ENCODE results near the gene QSOX1. TPM values are rescaled to one million over a fixed set of nuclear protein-coding genes. Genes with fewer than 3 reads are reported as not detected.

The QSOX1 gene
- total RNA-seq, 1 donor from 2014 or later: 116 TPM

DNA sequence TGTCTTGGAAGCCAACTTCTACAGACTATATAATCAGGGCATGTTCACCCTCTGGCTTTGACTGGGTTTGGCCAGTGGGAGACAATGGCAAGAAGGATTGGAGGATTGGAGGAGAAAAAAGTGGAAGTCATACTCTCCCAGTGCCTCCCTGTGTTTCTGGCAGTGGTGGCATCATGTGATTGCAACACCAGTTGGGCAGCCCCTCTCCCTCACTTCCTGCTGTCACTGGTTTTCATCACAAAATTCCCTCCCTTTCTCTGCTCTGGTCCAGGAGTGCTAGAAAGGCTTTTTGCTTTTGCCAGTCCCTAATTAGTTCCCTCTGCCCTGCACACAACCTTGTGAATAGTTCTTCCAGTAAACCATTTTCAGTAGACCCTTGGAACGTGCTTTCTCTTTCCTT, 3.7 kb upstream of the QSOX1 start:
- no peak for ATAC-seq

DNA sequence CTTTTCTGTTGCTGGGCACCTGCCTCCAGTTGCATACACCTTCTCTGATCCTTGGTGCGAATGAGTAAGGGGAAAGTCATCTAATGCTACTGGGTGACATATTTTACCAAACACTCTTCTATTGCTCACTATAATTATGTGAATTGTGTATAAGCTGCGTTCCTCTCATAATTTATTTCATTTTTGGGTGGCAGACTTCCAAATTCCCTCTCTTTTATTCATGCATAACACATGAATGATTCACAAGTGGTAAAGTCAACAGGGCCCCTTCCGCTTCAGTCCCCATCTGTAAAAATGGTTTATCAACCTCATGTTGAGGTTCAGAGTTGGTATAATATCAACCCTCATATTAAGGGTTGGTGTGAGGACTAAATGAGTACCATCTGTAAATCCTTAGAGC, 3.2 kb upstream of the QSOX1 start:
- no peak for ATAC-seq

DNA sequence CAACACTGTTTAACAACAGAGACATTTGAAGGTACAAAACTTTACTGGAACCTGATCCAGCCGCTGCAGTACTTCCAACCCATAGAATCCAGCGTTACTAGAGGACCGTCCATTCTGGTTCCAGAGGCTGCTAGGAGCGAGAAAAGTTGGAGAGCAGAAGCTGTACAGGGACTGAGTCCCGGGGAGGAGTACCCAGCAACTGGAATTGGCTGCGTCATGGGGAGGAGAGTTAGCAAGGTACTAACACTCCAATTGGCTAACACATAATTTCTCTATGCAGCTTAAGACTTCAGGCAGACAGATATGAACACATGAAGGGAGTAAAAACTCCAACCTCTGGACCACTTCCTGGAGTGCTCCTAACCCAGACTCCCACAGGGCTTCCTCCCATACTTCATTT, 2.1 kb upstream of the QSOX1 start:
- no peak for ATAC-seq

DNA sequence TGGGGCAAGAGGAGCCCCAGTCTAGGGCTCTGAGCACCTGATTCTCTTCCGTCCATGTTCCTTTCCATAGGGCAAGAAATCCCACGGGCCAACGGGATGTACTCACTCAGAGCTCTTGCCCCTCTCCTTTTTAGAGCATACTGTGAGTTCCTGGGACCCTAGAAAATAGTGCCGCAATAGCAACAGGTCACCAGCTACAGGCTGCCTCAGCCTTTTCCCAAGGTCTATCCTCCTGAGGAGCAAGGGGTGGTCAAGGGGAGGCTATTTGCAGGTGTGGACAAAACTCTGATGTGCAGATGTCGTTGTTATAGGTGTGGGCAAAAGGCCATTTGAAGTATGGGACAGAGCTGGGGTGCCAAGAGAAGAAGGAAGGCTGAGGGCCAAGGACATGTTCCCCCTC, 1.6 kb upstream of the QSOX1 start:
- ATAC-seq: no peak

DNA sequence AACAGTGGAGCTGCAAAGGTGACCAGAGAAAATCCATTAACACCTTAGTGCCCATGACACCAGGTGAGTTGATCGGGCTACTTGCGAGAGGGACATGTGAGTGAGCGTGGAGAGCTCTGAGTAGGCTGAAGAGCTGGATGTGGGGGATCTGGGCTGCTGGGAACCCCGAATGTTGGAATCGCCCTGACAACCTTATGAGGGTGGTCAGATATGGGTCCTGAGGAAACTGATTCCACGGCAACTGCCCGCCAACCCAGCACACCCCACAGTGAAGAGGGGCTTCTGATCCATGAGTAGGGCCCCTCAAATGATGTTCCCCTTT, 705 bp upstream of the QSOX1 start:
- peak; percentile 2 for ATAC-seq

DNA sequence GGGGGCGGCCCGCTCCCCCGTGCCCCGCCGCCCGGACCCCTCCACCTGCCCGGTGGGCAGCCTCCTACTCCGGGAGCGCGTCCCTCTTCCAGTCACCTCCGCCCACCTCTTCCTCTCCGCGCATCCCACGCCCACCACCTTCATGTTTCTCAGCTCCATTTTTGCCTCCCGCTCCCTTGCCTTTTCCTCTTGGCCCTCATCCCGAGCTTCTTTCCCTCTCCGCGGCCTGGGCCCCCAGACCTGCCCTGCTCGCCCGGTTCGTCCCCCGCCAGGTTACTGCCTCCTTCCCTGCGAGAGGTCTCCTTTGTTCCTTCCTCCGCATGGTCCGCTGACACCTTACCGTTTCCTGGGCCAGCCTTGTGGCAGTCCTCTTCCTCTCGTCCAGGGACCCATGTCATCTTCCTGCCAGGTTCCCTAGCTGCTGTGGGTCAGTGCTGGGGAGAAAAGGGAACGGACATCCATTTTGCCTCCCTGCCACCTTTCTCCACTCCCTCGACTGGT, 563 bp downstream of the QSOX1 start:
- peak; percentile 8 for ATAC-seq

DNA sequence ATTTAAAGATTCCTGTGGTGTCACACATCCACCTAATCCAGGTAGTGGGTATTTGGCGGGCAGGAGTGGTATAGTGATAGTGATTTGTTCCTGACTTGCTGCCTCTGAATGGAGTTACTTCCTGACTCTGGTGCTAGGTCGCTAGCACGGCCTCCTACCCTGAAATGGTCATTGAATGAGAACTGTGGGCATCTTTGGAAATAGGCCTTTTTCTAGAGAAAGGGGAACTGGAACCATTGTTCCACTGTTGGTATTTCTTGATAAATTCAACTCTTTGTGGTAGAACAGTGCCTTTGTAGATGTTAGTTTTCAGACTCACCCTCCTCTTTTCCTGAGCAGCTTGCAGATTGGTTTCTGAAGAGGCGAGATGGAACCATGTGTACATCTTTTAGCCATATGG, 1.5 kb downstream of the QSOX1 start:
- ATAC-seq: no peak

DNA sequence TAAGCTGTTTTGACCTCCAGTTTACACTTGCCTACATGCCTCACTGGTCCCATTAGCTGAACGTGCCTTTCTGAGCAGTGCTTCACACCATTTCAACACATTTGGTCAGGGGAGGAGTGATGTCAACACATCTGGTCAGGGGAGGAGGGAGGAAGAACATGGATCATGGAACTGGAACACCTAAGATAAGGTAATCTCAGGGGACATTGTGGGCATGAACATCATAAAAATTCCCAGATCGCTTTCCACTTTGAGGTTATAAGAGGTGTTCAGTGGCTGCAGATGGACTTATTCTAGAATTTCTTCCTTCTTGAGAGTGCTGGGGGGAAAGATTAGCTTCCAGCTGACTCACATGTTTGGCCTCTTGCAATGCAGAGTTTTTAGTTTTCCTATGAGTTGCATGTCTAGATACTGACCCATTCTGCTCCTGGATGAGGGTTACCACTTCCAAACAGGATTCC, 2.0 kb downstream of the QSOX1 start:
- no peak for ATAC-seq

DNA sequence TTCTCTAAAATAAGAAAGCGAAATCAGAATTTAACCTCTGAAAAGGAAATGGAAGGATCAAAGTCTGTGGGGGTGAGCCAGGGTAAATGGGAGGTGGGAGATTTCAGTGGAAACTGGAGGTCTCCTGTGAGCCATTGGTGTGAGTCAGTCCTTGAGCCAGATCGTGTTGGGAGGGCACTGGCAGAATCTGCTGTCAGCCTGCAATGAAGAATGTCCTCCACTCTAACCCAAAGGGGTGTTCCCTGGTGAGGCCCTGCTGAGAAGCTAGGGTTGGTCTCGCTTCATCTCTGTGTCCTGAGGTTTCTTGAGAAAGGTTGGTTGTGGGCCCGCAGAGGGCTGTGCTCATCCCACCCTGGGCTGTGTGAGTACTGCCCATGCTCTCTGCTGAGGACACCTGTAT, 2.4 kb downstream of the QSOX1 start:
- ATAC-seq: no peak

DNA sequence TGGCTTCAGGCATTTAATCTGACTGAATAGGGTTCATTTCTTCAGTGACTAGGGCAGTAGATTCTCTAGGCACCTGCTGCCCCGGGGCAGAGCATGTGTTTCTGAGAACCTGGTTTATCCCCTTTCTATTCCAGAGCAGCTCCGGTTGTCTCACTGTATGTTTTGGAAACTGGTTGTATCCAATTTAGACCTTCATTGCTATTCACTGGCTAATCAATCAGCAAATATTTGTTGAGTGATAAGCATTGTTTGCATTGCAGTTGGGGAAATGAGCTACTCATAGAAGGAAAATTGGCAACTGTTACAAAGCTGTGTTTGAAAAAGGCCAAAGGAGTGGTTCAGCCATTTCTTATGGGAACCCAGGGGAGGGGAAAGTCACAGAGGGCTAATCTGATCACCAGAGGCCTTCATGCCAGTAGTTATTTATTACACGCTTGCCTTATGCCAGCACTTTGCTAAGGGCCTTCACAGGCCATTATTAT, 2.9 kb downstream of the QSOX1 start:
- ATAC-seq: no peak

DNA sequence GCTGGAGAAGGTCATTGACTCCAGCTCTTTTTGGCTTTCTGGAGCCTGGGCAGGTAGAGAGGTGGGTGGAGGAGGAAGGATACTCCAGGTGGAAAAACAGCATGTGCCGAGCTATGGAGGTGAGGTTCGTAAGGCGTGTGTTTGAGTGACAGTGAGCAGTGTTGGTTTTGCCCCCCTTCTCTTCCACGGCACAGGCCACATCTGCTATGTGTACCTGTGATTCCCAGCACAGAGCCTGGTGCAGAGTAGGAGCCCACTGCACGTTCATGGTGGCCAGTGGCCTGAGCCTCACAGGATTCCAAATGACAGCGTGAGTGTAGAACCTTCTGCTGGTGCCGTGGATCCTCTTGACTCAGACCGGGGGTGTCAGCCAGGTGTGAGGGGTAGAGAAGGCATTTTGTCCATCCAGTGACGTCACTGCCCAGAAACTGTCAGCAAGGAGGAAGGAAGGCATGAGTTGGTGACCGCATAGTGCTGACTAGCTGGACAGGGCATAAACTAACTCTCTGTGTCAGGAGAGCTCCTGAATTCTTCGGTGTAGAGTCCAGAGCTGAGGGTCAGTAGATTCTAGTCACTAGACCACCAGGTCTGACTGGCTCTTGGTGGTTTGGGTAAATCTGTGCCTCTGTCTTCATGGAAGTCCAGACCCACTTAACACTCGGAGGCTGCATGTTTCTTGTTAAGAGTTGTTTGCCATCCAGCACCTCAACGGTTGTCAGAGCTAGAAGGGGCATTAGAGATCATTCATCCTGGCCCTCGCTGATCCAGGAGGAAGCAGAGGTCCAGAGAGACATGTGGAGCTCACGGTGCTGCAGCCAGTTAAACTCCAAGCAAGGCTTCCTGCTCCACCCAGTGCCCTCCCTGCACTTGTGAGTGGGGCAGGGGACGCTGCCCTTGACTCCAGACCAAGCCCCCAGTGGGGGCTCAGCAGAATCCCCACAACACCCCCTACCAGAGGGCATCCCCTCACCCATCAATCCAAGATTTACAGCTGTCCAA, 3.8 kb downstream of the QSOX1 start:
- no peak for ATAC-seq

DNA sequence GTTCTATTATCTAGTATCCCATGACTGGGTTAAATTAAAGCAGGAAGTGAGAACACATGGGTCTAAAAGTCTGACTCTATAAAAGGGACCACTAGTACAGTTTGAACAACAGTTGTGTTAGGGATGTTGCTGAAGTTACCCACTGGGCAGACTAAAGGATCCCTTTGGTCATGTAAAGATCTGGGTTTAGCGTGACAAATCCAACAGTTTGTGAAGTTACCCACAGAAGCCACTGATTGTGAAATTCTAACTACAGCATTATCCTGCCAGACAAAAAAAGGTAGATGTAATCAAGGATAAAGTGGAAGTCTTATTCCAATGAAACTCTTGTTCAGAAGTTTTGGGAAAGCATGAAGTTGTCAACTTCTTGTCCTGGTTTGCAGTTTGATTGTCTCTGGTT, 5.7 kb downstream of the QSOX1 start:
- ATAC-seq: no peak

DNA sequence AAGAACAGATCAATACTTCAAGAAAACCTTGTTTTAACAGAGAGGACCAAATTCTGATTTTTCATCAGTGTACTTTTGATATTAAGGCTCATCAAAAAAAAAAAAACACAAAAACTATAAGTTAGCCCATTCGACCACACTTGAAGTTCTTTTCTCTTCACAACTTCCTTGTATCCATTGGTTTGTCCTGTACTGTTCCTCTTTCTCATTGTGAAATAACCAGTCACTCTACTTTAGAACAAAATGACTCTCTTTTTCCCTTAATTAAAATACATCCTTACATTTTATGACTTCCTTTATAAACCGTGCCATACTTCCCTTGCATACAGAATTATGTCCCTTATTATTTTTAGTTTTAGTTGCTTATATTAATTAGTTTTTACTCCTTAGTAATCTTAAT, 8.4 kb downstream of the QSOX1 start:
- ATAC-seq: no peak

DNA sequence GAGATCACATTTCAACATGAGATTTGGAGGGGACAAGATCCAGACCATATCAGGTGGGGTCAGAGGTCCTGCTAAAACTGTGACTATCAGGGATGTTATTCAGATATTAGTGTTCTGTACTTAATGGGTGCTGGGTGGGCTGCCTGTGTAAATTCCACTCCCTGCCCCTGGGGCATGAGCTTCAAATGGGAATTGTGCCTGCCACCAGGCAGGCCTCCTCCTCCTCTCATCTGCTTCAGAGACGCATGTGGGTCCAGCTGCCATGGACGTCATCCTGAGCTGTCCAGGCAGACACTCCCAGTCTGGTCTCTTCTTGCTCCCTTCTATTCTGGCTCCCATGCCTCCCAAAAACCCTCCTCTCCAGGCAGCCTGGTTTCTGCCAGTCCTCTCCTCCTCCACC, 10.4 kb downstream of the QSOX1 start:
- no peak for ATAC-seq

DNA sequence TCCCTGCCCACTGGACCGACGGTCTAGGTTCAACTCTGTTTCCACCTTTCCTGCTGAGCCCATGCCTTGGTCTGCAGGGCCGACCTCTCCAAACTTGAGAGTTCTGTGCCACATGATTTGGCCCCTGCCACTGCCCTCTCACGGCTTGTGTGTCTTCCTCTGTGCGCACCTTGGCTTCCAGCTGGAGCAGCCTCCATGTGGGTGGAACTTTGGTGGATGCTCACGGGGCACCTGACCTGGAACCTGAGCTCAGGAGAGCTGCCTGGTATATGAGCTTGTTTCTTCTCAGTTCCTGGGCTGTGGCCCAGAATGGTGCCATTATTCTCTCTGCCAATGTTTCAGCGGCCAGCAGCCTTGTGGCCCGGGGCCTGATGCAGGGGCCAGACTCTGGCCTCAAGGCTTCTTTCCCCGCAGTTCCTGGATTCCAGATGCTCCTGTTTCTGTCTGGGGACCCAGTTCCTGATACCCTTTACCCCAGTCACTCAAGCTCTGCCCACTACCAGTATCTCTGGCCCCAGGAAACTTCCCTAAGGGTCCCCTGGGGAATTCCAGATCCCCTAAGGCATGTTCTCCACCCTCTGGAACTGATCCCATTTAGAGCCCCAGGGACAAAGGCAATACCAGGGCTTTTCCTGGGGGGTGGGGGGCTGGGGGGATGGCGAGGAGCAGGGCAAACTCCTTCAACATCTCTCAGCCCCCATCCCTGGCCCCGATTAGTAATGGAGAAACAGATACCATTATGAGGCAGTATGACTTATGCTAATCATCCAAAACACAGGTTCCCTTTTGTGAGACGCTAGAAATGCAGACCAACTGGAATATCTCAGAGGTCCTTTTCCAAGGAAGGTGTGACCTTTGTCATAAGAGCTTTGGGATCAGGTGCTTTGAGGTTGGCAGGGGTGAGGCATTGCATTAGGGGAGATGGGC, 11.1 kb downstream of the QSOX1 start:
- no peak for ATAC-seq

DNA sequence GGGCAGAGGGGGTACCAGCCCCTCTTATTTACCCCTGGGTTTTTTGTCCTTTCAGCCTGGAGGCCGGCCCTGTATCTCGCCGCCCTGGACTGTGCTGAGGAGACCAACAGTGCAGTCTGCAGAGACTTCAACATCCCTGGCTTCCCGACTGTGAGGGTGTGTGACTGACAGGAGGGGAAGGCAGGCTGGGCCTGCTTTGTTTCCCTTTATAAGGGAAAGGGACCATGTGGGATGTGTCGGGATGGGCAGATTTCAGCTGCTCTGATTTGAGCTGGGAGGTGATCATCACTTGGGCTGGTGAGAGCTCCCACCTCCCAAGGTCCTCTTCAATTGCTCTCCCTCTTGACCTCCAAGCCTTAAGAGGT, 11.7 kb downstream of the QSOX1 start:
- no peak for ATAC-seq

DNA sequence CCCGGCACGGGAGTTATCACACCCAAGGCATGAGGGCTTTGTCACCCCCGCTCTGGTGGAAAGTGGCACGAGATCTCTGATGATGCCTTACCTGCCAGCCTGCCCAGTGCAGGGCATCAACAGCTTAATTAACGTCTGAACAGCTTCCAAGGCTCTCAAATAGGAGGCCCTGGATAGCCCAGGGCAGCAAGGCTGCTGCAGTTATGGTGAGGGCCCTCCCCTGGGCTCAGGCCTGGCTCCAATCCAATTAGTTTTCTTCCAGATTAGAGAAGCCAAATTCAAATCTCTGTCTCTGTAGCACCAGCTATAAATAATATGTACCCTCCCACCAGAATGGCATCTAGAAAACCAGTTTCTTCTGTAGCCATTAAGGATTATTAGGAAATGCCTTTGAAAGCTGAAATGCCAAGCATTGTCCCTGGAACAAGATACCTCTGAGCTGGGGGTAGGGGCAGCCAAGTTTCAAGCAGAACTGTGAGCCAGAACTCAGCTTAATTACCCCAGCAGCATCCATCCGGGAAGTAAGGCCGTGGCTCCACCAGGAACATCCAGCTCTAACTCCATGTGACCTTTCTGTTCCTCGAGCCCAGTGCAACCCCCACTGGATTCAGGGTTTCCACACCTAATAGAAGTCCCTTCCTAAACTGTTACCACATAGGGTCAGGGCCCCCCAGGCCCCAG, 12.5 kb downstream of the QSOX1 start:
- ATAC-seq: no peak

DNA sequence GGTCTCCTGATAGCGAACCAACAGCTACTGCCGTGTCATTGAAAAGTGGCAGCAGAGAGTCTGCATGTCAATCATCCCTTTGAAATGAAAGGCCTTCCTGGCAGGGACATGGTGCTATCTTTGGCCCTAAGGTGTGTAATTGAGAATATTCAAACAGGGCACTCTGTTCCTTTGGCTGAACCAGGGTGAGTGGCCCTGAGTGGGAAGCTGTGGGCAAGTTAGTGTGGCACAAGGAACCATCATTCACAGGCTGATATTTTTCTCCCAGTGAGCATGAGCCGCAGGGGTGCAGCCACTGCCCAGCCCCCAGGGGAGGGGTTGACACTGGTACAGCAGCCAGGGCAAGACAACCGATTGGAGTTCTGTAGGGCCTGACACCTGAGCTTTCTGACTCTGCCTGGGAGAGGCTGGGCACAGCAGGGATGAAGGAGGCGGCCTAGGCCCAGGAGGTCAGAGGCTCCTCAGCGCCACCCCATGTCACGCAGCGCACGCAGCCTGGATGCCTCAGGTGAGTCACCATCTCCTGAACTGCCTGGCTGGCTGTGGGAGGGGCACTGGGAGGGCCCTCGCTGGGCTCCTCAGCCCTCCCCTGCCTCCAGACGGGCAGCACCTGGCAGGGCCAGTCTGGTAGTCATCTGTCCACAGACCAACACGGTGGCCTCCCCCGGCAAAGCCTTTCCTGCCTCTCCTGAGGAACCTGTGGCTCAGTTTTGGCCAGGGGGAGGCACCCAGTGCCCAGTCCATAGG, 13.2 kb downstream of the QSOX1 start:
- peak; percentile 89 for ATAC-seq

DNA sequence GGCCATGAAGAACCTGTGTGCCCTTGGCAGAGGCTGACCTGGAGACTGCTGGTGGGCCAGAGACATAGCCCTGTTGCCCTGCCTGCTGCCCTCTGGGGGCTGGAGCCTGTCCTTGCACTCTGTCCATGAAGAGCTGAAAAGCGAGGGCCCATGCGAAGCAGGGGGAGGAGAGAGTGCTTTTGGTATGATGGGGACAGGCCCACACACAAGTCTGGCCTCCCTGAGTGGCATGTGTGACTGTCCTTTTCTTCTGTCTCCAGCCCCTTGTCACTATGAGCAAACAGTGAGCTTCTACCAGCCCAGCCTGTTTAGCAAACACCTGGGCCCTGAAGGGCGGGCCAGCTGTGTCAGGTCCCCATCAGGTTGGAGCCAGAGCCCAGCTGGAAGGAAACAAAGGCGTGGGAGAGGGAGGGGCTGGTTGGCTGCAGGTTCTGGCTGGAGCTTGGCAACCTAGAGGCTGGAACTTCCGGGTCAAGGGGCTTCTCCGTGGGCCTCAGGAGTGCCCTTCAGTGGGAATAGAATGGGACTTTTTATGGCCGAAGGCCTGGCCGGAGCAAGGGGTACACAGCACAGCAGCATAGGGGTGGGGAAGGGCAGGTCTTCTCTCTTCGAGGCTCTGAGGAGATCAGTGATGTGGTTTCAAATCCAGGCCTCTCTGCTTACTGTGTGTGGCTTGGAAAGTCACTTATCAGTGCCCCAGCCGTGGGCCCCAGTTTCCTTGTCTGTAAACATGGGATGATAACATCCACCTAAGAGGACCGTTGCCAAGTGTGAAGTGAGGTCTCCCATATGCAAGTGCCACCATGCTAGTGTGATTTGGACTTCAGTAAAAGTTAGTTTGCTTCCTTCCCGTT, 14.3 kb downstream of the QSOX1 start:
- peak; percentile 81 for ATAC-seq

DNA sequence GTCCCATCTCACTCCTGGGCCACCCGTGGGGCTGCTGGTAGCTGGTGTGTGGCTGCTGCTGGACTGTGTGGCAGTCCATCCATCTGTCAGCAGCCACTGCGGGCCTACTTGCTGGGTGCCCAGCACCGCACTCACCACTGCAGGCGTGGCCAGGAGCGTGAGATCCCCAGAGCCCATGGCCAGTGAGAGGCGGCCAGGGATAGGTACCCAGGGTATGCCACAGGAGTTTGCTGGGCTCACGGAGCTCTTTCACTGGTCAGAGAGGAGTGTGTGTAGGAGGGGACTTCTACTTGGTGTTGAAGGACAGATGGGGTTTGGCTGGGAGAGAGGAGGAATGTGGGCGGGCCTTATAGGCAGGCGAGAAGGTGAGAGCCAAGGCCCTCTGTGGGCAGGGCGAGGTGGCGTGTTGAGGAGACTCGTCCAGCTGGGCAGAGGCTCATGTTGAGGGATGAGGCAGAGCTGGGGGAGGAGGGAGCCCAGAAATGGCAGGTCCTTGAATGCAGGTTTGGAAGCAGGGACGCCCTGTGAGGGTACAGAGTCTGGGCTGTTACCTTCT, 15.0 kb downstream of the QSOX1 start:
- peak; percentile 47 for ATAC-seq

Measured in esophagus mucosa (tissue), 1 donor.